HG03095 (cell line): ENCODE results near the gene GAPVD1.
"Not testable (repeated sequence)": the region's sequence is repeated elsewhere in the genome, so short reads cannot be mapped to it uniquely, and the experiment has no call there.

ENCODE experiments used
- ATAC-seq: cut with Tn5 transposase; IDR thresholded peaks from one replicate; pipeline ENCODE4 v1.9.1; 2021; ENCODE audit warnings: moderate library complexity; ENCODE audit not compliant: unreplicated experiment

GAPVD1 gene, protein sequence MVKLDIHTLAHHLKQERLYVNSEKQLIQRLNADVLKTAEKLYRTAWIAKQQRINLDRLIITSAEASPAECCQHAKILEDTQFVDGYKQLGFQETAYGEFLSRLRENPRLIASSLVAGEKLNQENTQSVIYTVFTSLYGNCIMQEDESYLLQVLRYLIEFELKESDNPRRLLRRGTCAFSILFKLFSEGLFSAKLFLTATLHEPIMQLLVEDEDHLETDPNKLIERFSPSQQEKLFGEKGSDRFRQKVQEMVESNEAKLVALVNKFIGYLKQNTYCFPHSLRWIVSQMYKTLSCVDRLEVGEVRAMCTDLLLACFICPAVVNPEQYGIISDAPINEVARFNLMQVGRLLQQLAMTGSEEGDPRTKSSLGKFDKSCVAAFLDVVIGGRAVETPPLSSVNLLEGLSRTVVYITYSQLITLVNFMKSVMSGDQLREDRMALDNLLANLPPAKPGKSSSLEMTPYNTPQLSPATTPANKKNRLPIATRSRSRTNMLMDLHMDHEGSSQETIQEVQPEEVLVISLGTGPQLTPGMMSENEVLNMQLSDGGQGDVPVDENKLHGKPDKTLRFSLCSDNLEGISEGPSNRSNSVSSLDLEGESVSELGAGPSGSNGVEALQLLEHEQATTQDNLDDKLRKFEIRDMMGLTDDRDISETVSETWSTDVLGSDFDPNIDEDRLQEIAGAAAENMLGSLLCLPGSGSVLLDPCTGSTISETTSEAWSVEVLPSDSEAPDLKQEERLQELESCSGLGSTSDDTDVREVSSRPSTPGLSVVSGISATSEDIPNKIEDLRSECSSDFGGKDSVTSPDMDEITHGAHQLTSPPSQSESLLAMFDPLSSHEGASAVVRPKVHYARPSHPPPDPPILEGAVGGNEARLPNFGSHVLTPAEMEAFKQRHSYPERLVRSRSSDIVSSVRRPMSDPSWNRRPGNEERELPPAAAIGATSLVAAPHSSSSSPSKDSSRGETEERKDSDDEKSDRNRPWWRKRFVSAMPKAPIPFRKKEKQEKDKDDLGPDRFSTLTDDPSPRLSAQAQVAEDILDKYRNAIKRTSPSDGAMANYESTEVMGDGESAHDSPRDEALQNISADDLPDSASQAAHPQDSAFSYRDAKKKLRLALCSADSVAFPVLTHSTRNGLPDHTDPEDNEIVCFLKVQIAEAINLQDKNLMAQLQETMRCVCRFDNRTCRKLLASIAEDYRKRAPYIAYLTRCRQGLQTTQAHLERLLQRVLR (N-terminal part only)

DNA sequence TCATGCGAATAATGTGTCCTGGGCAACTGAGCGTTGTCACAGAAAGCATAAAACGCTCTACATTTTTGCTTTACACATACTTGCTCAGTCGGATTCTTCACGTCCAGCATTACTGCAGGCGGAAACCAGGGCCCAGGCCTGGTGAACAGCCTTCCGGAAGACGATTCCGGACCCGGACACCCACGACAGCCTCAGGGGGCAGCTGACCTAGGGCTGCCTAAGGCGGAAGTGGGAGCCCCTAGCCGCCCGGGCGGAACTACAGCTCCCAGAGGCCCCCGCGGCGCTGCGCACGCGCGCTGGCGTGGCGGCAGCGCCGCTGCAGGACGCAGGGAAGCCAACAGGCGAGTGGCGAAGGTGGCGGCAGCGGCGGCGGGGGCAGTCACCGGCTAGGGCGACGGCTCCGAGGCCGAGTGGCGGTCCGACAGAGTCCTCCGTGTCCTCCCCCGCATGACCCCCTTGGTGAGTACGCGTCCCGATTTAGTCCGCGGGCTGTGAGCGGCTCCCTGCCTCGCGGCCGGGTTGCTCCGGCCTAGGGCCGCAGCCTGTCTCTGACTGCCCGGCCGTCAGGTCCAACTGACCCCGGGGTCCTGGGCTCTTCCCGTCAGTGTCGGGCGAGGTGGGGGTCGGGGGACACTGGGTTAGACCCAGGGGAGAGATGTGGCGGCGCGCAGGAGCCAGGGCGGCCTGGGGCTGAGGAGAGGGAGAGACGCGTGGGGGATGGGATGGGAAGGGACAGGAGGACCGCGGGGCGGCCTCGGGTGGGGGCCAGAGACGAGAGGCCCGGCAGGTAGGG lies at the start of gene GAPVD1:
Gene GAPVD1, plus strand, starts transcription at position 326 of the 793 bp plus-strand sequence. CDS start 37,096 bp downstream, outside the sequence.
- peak; percentile 89 for ATAC-seq

DNA sequence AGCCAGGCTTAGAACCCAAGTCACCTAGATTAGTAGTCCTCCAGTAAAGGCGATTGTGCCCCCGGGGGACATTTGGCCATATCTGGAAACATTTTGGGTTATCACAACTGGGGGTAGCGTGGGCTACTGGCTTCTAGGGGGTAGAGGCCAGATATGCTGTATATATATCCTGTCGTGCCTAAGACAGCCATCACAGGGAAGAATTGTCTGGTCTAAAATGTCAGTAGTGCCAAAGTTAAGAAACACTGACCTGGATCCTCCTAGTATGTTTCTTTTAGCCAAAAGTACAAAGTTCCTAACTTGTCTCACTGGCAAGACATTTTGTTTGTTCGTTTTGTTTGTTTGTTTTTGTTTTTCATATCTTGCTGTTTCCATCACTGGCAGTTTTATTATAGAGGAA lies 47.4 kb upstream of the GAPVD1 start:
- ATAC-seq = no peak

DNA sequence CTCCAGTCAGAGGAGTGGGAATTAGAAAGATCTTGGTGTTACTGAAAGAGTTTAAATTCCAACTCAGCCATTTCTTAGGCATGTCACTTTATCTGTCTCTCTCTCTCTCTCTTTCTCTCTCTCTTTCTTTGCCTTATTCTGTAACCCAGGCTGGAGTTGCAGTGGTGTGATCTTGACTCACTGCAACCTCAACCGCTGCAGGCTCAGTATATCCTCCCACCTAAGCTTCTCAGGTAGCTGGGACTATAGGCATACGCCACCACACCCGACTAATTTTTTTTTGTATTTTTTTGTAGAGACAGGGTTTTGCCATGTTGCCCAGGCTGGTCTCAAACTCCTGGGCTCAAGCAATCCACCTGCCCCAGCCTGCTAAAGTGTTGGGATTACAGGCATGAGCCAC lies 43.0 kb upstream of the GAPVD1 start:
- no peak for ATAC-seq

DNA sequence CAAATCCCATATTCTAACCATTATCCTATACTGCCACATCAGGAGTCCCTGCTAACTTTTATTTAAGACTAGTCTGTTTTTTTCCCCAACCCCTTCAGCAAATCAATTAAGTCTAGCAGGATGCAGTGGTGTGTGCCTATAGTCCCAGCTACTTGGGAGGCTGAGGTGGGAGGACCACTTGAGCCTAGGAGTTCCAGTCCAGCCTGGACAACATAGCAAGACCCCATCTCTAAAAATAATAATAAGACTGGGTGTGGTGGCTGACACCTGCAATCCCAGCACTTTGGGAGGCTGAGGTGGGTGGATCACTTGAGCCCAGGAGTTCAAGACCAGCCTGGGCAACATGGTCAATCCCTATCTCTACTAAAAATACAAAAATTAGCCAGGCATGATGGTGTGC lies 36.8 kb upstream of the GAPVD1 start:
- not testable (repeated sequence) for ATAC-seq

DNA sequence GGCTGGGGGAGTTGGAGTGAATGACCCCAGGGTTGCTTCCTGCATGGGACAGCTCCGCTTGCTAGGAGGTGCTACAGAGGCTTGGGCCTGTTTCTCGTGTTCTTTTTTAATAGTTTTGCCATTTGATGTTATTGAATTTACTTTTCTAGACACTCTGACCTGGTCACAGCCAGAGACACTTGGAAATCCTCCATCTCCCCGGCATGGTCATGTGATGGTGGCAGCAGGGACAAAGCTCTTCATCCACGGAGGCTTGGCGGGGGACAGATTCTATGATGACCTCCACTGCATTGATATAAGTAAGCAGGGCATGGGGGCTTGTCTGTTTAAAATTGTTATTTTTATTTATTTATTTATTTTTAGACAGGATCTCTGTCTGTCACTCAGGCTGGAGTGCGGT lies 33.9 kb upstream of the GAPVD1 start:
- ATAC-seq = no peak

DNA sequence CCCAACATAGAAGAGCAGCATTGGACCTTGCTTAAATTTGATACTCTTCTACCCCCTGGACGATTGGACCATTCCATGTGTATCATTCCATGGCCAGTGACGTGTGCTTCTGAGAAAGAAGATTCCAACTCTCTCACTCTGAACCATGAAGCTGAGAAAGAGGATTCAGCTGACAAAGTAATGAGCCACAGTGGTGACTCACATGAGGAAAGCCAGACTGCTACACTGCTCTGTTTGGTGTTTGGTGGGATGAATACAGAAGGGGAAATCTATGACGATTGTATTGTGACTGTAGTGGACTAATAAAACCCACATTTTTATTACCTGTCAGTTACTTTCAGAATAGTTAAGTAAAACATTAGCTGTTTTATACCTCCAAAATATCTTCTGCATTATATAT lies 27.9 kb upstream of the GAPVD1 start:
- ATAC-seq = no peak

DNA sequence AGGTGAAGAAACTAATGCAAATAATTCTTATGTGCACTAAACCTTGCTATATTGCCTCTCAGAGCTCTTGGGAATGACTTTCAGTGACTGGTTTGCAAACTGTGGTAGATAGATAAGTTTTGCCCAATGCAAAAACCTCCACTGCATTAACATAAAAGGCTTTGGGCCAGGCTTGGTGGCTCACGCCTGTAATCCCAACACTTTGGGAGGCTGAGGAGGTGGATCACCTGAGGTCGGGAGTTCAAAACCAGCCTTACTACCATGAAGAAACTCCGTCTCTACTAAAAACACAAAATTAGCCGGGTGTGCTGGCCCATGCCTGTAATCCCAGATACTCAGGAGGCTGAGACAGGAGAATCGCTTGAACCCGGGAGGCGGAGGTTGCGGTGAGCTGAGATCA lies 27.5 kb upstream of the GAPVD1 start:
- ATAC-seq = not testable (repeated sequence)

DNA sequence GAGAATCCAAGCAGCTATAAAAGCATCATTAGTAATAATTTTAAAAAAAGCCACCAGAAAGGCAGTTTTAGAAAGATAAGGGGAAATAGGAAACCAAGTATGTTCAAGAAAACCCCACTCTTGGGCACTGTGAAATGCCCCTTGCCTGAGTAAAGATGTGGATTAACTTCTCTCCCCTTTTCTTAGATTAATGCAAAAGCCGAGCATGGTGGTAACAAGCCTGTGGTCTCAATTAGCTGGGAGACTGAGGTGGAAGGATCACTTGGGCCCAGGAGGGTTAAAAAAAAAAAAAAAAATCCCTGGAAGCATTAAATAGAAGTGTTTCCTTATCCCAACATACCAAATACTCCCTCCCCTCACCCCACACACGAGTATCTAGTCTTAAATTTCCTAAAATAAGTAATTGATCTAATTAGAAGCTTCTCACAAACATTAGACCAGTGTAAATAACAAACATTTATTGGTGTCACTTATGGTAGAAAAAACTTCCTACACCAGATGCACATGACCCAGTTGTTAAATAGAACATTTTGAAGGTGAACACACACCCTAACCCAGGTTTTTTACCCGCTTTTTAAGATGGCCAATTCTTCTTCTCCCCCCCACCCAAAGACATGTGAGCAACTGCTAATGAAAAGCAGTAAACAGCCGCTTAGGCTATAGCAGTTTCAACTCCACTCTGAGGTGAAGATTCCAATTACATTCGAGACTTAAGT lies 25.7 kb upstream of the GAPVD1 start:
- no peak for ATAC-seq

DNA sequence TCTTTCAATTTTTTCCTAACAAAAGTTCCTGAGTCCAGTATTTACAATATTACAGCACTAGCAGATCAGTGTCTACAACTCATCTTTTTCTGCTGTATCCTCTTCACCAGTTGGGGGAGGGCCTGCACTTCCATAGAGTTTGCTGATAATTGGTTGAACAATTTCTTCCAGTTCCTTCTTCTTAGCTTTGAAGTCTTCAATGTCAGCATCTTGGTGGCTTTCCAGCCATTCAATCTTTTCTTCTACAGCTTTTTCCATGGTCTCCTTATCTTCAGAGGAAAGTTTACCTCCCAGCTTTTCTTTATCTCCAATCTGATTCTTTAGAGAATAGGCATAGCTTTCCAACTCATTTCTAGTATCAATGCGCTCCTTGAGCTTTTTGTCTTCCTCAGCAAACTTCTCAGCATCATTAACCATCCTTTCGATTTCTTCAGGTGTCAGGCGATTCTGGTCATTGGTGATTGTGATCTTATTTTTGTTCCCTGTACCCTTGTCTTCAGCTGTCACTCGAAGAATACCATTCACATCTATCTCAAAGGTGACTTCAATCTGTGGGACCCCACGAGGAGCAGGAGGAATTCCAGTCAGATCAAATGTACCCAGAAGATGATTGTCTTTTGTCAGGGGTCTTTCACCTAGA lies 25.0 kb upstream of the GAPVD1 start:
- ATAC-seq = not testable (repeated sequence)

DNA sequence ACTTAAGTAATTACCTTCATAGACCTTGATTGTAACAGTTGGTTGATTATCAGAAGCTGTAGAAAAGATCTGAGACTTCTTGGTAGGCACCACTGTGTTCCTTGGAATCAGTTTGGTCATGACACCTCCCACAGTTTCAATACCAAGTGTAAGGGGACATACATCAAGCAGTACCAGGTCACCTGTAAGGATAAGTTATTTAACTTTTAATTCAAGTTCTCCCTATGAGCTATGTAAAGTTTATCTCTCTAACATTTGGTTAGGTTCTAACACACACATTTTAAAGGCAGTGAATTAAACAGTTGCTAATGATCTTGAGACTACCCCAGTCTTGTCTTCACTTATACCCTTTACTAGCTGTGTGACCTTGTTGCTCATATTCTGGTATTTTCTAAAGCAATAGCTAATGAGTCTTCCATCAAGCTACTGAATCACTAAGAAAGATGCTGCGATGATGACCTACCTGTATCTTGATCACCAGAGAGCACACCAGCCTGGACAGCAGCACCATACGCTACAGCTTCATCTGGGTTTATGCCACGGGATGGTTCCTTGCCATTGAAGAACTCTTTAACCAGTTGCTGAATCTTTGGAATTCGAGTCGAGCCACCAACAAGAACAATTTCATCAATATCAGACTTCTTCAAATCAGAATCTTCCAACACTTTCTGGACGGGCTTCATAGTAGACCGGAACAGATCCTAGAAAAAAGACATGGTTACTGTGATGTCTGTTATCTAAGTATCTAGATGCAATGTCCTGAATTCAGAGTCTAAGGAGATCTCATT lies 23.3 kb upstream of the GAPVD1 start:
- ATAC-seq = no peak

DNA sequence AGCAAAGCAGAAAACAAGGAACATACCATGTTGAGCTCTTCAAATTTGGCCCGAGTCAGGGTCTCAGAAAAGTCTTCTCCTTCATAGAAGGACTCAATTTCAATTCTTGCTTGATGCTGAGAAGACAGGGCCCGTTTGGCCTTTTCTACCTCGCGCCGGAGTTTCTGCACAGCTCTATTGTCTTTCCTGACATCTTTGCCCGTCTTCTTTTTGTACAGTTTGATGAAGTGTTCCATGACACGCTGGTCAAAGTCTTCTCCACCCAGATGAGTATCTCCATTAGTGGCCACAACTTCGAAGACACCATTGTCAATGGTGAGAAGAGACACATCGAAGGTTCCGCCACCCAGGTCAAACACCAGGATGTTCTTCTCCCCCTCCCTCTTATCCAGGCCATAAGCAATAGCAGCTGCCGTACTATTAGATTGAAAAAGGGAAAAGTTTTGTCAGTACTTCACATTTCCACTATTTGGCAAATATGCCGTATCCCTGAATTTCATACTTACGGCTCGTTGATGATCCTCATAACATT lies 22.6 kb upstream of the GAPVD1 start:
- no peak for ATAC-seq

DNA sequence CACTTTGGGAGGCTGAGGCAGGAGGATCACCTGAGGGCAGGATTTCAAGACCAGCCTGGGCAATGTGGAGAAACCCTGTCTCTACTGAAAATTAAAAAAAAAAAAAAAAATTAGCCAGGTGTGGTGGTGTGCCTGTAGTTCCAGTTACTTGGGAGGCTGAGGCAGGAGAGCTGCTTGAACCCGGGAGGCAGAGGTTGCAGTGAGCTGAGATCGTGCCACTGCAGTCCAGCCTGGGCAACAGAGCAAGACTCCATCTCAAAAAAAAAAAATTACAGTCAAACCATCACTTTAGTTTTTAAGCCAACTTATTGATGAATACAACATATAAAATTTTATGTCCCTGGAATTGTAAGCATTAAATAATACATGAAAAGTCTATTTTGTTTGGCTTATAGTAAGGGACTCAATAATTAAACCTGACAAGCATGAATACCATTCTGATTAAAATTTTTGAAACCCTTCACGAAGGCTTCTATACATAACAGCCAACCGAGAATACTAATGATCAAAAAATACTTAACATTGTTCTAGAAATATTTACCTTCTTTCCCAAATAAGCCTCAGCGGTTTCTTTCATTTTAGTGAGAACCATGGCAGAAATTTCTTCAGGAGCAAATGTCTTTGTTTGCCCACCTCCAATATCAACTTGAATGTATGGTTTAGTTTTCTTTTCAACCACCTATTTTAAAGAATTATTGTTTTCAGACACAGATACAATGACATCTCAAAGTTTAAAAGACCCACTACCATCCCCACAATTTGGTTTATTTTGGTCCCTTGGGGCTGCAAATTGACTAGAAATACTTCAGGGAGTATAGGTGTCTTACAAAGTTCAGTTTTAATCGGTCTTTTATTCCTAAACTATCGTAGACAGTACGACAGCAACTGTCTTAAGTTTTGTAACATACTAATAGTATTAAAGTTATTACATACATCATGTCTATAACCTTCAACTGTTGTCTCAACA lies 21.7 kb upstream of the GAPVD1 start:
- no peak for ATAC-seq

DNA sequence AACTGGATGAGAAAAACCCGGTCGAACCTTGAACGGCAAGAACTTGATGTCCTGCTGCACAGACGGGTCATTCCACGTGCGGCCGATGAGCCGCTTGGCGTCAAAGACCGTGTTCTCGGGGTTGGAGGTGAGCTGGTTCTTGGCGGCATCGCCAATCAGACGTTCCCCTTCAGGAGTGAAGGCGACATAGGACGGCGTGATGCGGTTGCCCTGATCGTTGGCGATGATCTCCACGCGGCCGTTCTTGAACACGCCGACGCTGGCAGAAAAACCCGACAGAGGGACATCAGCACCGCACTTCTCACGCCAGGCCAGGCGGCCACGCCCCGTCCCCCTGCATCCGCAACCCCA lies 21.0 kb upstream of the GAPVD1 start:
- ATAC-seq = no peak

DNA sequence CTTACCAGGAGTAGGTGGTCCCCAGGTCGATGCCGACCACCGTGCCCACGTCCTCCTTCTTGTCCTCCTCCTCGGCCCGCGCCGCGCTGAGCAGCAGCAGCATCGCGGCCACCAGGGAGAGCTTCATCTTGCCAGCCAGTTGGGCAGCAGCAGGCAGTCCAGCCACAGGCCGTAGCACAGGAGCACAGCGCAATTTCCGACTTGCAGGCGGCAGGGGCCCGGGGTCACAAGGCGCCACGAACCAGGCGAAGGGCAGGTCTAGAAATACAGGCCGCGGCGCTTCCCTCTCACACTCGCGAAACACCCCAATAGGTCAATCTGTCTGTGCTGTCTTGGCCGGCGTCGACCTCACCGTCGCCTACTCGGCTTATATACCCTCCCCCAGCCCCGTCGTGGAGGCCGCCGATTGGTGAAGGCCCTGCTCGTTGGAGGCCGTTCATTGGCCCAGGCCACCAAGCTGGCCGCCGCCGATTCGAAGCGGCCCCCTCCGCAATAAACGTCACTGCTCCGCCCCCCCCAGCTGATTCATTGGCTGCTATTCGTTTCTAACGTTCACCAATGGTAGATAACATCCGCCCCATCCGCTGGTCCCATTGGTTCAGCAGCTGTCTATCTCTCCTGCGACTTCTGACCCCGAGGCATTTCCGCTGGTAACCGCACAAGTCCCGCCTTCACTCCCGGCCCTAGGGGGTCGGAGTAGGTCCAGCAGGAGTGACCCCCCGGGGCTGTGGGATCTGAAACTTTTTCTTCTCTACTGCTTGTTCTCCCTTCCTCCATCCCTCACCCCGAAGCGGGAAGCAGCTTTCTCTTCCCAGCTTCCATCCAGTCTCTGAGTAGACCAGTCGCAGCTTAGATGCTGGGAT lies 20.4 kb upstream of the GAPVD1 start, which contains the start of gene HSPA5:
Gene HSPA5, minus strand, starts transcription at position 344 of the 863 bp plus-strand sequence. Its CDS starts 217 bp downstream, at position 127.
- ATAC-seq = peak; percentile 89

DNA sequence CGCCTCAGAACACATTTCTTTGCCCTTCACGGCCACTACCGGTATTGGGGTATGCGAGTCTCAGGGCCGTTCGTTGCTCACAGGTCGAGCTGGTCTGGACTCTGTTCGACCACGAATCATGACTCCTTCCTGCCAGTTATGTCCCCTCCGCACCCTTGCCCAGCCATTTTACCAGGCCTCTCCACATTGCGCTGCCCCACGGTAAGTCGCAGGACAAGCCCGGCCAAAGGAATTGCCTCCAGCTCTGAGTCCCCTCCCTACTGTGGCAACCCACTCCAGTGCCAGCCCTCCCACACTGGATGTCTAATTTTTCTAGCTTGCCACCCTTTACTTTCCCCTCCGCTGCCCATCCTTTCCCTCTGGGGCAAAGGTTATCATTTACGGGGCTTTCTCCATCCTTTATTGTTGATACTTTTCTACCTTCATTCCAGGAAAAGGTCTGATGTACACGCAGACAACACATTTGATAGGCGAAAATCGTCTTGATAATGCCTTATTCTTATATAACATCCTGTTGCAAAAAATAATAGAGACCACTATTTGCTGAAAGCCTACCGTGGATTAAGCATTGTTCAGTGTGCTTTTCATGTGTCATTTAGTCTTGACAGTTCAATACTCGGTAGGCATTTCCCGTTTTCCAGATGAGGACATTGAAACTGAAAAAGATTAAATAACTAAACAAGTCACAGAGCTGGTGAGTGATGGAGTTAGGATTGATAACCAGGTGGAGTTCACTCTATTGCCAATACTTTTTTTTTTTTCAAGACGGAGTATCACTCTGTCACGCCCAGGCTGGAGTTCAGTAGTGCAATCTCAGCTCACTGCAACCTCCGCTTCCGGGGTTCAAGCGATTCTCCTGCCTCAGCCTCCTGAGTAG lies 19.5 kb upstream of the GAPVD1 start:
- no peak for ATAC-seq
